ENCODE measurements around the gene CCDC14. TPM values are rescaled to one million over a fixed set of nuclear protein-coding genes. Genes with fewer than 3 reads are reported as not detected.

The CCDC14 gene
- polyA plus RNA-seq, 1 donor (not counting 4 experiments of a cell fraction or from before 2014, with no cell fraction given): 50.5 TPM

DNA sequence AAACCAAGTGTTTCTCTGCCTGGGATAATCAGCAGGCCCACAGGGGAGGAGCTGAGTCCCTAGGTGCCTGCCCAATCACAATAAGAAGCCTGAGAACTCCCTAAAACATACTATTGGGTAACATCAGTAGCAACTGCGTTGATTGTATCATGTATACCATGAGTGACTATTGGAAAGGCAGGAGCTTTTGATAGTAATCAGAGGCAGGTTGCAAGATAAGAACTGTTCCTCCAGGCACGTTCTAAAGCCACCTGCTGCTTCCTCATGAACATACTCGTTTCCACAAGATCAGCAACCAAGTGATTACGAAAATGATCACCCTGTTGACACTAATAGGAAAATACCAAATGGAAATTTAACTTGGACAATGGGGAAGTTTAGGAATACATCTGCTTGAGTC lies 83.6 kb downstream of the CCDC14 start:
- no peak overlapping the region for H3K9ac ChIP-seq (ENCODE audit: control insufficient read depth, extremely low read depth, insufficient read depth, low read length)
- no peak for TF ChIP-seq EZH2 (IDR thresholded peaks at IDR 0.05; ENCODE audit: low read length)
- no peak overlapping the region for H3K4me3 ChIP-seq (ENCODE audit: control insufficient read depth in 2 of 3, extremely low read depth in 1 of 3, insufficient read depth in 2 of 3, low read depth in 1 of 3, low read length in 3 of 3)
- no peaks in the 10 kb centered on the region for H3K4me1 ChIP-seq (ENCODE audit: control insufficient read depth, extremely low read depth, insufficient read depth, low read length)
- no peak for DNase-seq (ENCODE audit: low read depth, low spot score)
- dilution Hi-C loops (cut with MboI; ENCODE audit: extremely low pct_ligation_motif_present, low sequenced_read_pairs): no loop called here
- H3K9me1 ChIP-seq (ENCODE audit: control insufficient read depth, extremely low read depth, insufficient read depth, low read length): no peaks in the 10 kb centered on the region
- peak; percentile 36 for FAIRE-seq
- no peaks in the 10 kb centered on the region for H3K27me3 ChIP-seq (ENCODE audit: control insufficient read depth, extremely low read depth, insufficient read depth, low read length)
- H3K36me3 ChIP-seq (ENCODE audit: control insufficient read depth in 2 of 2, extremely low read depth in 1 of 2, insufficient read depth in 2 of 2, low read length in 2 of 2): no peaks in the 10 kb centered on the region
- H3K79me2 ChIP-seq (ENCODE audit: control insufficient read depth, insufficient read depth, low read length): no peaks in the 10 kb centered on the region
- H3K27ac ChIP-seq (ENCODE audit: control insufficient read depth, insufficient read depth, low read length): no peak overlapping the region
- H2AFZ ChIP-seq (ENCODE audit: control insufficient read depth, low read length): no peak overlapping the region
- H3K4me2 ChIP-seq (ENCODE audit: control insufficient read depth, extremely low read depth, insufficient read depth, low read depth, low read length): no peak overlapping the region
- no peaks in the 10 kb centered on the region for H3K9me3 ChIP-seq (ENCODE audit: control insufficient read depth, low read depth, low read length)
- H4K20me1 ChIP-seq (ENCODE audit: control insufficient read depth, extremely low read depth, insufficient read depth, low read length): no peaks in the 10 kb centered on the region

DNA sequence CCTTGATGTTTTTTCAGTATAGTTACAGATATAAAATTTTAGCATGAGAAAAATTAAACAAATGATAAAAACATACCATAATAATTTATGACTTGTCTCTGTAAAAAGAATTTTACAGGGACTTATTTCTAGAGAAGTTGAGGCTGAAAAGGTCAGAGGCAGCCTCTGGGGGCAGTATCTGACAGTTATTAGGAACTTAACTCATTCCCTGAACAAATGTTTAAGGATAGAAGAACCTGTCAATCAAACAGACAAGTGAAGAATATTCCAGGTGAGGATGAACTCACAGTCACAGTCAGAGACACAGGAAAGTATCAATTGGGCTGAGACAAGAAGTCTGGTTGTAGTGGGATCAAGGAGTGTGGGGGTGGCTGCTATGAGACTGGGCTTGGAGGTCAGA lies 84.2 kb downstream of the CCDC14 start:
- no peak for TF ChIP-seq EZH2 (IDR thresholded peaks at IDR 0.05; ENCODE audit: low read length)
- TF ChIP-seq, protein P1, sequence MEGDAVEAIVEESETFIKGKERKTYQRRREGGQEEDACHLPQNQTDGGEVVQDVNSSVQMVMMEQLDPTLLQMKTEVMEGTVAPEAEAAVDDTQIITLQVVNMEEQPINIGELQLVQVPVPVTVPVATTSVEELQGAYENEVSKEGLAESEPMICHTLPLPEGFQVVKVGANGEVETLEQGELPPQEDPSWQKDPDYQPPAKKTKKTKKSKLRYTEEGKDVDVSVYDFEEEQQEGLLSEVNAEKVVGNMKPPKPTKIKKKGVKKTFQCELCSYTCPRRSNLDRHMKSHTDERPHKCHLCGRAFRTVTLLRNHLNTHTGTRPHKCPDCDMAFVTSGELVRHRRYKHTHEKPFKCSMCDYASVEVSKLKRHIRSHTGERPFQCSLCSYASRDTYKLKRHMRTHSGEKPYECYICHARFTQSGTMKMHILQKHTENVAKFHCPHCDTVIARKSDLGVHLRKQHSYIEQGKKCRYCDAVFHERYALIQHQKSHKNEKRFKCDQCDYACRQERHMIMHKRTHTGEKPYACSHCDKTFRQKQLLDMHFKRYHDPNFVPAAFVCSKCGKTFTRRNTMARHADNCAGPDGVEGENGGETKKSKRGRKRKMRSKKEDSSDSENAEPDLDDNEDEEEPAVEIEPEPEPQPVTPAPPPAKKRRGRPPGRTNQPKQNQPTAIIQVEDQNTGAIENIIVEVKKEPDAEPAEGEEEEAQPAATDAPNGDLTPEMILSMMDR (optimal IDR thresholded peaks at IDR 0.05 in 1 of 3, IDR thresholded peaks at IDR 0.05 in 1 of 3, conservative IDR thresholded peaks at IDR 0.05 in 1 of 3; ENCODE audit: extremely low read depth in 1 of 3, insufficient read depth in 2 of 3, low read length in 3 of 3): peak in 2 of 3 experiments; percentile 12 to 22
- H3K9ac ChIP-seq (ENCODE audit: control insufficient read depth, extremely low read depth, insufficient read depth, low read length): no peak overlapping the region
- H3K4me3 ChIP-seq (ENCODE audit: control insufficient read depth in 2 of 3, extremely low read depth in 1 of 3, insufficient read depth in 2 of 3, low read depth in 1 of 3, low read length in 3 of 3): no peak overlapping the region
- no peaks in the 10 kb centered on the region for H3K9me1 ChIP-seq (ENCODE audit: control insufficient read depth, extremely low read depth, insufficient read depth, low read length)
- H3K4me1 ChIP-seq (ENCODE audit: control insufficient read depth, extremely low read depth, insufficient read depth, low read length): no peaks in the 10 kb centered on the region
- dilution Hi-C loops (cut with MboI; ENCODE audit: extremely low pct_ligation_motif_present, low sequenced_read_pairs): no loop called here
- FAIRE-seq (no peak), DNase-seq (ENCODE audit: low read depth, low spot score) (no peak)
- H3K9me3 ChIP-seq (ENCODE audit: control insufficient read depth, low read depth, low read length): no peaks in the 10 kb centered on the region
- H3K36me3 ChIP-seq (ENCODE audit: control insufficient read depth in 2 of 2, extremely low read depth in 1 of 2, insufficient read depth in 2 of 2, low read length in 2 of 2): no peaks in the 10 kb centered on the region
- H3K79me2 ChIP-seq (ENCODE audit: control insufficient read depth, insufficient read depth, low read length): no peaks in the 10 kb centered on the region
- no peak overlapping the region for H2AFZ ChIP-seq (ENCODE audit: control insufficient read depth, low read length)
- H3K27me3 ChIP-seq (ENCODE audit: control insufficient read depth, extremely low read depth, insufficient read depth, low read length): no peaks in the 10 kb centered on the region
- H3K4me2 ChIP-seq (ENCODE audit: control insufficient read depth, extremely low read depth, insufficient read depth, low read depth, low read length): no peak overlapping the region
- no peak overlapping the region for H3K27ac ChIP-seq (ENCODE audit: control insufficient read depth, insufficient read depth, low read length)
- H4K20me1 ChIP-seq (ENCODE audit: control insufficient read depth, extremely low read depth, insufficient read depth, low read length): no peaks in the 10 kb centered on the region

DNA sequence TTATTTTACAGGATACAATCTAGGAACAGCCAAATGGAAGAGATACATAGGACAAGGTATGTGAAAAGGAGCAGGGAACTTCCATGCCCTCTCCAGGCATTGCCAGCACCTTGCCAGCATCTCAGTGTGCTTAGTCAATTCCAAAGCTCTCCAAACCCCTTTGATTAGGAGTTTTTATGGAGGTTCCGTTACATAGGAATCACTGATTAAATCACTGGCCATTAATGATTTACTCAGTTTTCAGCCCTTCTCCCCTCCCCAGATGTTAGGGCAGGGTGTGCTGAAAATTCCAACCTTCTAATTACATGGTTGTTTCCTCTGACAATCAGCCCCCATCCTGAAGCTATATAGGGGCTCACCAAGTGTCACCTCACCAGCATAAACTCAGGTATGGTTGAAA lies 88.4 kb downstream of the CCDC14 start:
- H3K79me2 ChIP-seq (ENCODE audit: control insufficient read depth, insufficient read depth, low read length): no peaks in the 10 kb centered on the region
- DNase-seq (ENCODE audit: low read depth, low spot score): no peak
- no peak overlapping the region for H3K4me2 ChIP-seq (ENCODE audit: control insufficient read depth, extremely low read depth, insufficient read depth, low read depth, low read length)

More for the DNA sequence above, 88.4 kb downstream of the CCDC14 start:
- no peak overlapping the region for H3K4me3 ChIP-seq (ENCODE audit: control insufficient read depth in 2 of 3, extremely low read depth in 1 of 3, insufficient read depth in 2 of 3, low read depth in 1 of 3, low read length in 3 of 3)
- no peak for TF ChIP-seq EZH2 (IDR thresholded peaks at IDR 0.05; ENCODE audit: low read length)
- TF ChIP-seq, protein P1 (optimal IDR thresholded peaks at IDR 0.05 in 1 of 3, IDR thresholded peaks at IDR 0.05 in 1 of 3, conservative IDR thresholded peaks at IDR 0.05 in 1 of 3; ENCODE audit: extremely low read depth in 1 of 3, insufficient read depth in 2 of 3, low read length in 3 of 3): no peak
- no peak overlapping the region for H2AFZ ChIP-seq (ENCODE audit: control insufficient read depth, low read length)
- H3K9me1 ChIP-seq (ENCODE audit: control insufficient read depth, extremely low read depth, insufficient read depth, low read length): no peaks in the 10 kb centered on the region
- no peak overlapping the region for H3K27ac ChIP-seq (ENCODE audit: control insufficient read depth, insufficient read depth, low read length)
- H3K9me3 ChIP-seq (ENCODE audit: control insufficient read depth, low read depth, low read length): no peaks in the 10 kb centered on the region
- H3K4me1 ChIP-seq (ENCODE audit: control insufficient read depth, extremely low read depth, insufficient read depth, low read length): peaks cover 16% of the 10 kb centered on the region
- no peaks in the 10 kb centered on the region for H4K20me1 ChIP-seq (ENCODE audit: control insufficient read depth, extremely low read depth, insufficient read depth, low read length)
- no peak overlapping the region for H3K9ac ChIP-seq (ENCODE audit: control insufficient read depth, extremely low read depth, insufficient read depth, low read length)
- FAIRE-seq: peak; percentile 23
- dilution Hi-C loops (cut with MboI; ENCODE audit: extremely low pct_ligation_motif_present, low sequenced_read_pairs): no loop called here
- no peaks in the 10 kb centered on the region for H3K36me3 ChIP-seq (ENCODE audit: control insufficient read depth in 2 of 2, extremely low read depth in 1 of 2, insufficient read depth in 2 of 2, low read length in 2 of 2)
- no peaks in the 10 kb centered on the region for H3K27me3 ChIP-seq (ENCODE audit: control insufficient read depth, extremely low read depth, insufficient read depth, low read length)
